GM23338 (cell line): Measurements from ENCODE around the gene FAM118B. TPM values are rescaled to one million over a fixed set of nuclear protein-coding genes. Genes with fewer than 3 reads are reported as not detected.

Experiments
- ATAC-seq: fragments of 200-7000 bp; cut with Tn5 transposase; 3 replicates; pipeline ENCODE4 v1.9.1; 2020
- DNase-seq: peaks from one replicate; pipeline ENCODE4 v3.0.0-alpha.2; 2015; ENCODE audit warnings: low spot score
- H2AFZ ChIP-seq: fragments of 200-600 bp; sonication (generic); 2 replicates; pipeline ENCODE4 v1.8.0; 2016; ENCODE audit warnings: antibody characterized with exemption, mild to moderate bottlenecking, moderate library complexity
- H3F3A ChIP-seq: fragments of 200-600 bp; sonication (generic); replicated peaks from 2 replicates; pipeline ENCODE4 v1.8.0; 2017; ENCODE audit warnings: antibody characterized with exemption, mixed run types, low read depth
- H3K27ac ChIP-seq: fragments of 200-600 bp; sonication (generic); 2 replicates; pipeline ENCODE4 v1.6.1; 2016; ENCODE audit warnings: low read depth
- H3K27me3 ChIP-seq: fragments of 200-600 bp; sonication (generic); 2 replicates; pipeline ENCODE4 v1.8.0; 2016; ENCODE audit warnings: mild to moderate bottlenecking, mixed run types, moderate library complexity; ENCODE audit not compliant: insufficient read depth
- H3K36me3 ChIP-seq: fragments of 200-600 bp; sonication (generic); 2 replicates; pipeline ENCODE4 v1.8.0; 2016; ENCODE audit warnings: mild to moderate bottlenecking; ENCODE audit not compliant: insufficient read depth
- H3K4me1 ChIP-seq: fragments of 200-600 bp; sonication (generic); 2 replicates; pipeline ENCODE4 v1.8.0; 2016; ENCODE audit warnings: mild to moderate bottlenecking, moderate library complexity; ENCODE audit not compliant: insufficient read depth
- H3K4me2 ChIP-seq: fragments of 200-600 bp; sonication (generic); 2 replicates; pipeline ENCODE4 v1.7.1; 2017; ENCODE audit warnings: mixed run types
- H3K4me3 ChIP-seq: fragments of 200-600 bp; sonication (generic); 2 replicates; pipeline ENCODE4 v1.6.1; 2016; ENCODE audit warnings: mixed run types
- H3K79me2 ChIP-seq: fragments of 200-600 bp; sonication (generic); replicated peaks from 2 replicates; pipeline ENCODE4 v1.8.0; 2017; ENCODE audit warnings: mild to moderate bottlenecking; ENCODE audit not compliant: insufficient read depth
- H3K9me2 ChIP-seq: fragments of 200-600 bp; sonication (generic); 2 replicates; pipeline ENCODE4 v1.8.0; 2017; ENCODE audit not compliant: insufficient read depth
- H4K20me1 ChIP-seq: fragments of 200-600 bp; sonication (generic); replicated peaks from 2 replicates; pipeline ENCODE4 v1.8.0; 2017; ENCODE audit warnings: mild to moderate bottlenecking; ENCODE audit not compliant: insufficient read depth
- H3K27ac Mint-ChIP-seq: 2 replicates; pipeline ENCODE4 v1.8.0; 2020; ENCODE audit warnings: inconsistent platforms, mild to moderate bottlenecking, moderate library complexity, mixed read lengths
- H3K27me3 Mint-ChIP-seq: 3 replicates; pipeline ENCODE4 v1.8.0; 2022; ENCODE audit warnings: low read depth, mild to moderate bottlenecking, moderate library complexity, mixed read lengths, inconsistent platforms; ENCODE audit not compliant: insufficient read depth, poor library complexity
- H3K36me3 Mint-ChIP-seq: 3 replicates; pipeline ENCODE4 v1.8.0; 2021; ENCODE audit warnings: low read depth, mild to moderate bottlenecking, inconsistent platforms, moderate library complexity, mixed read lengths
- H3K4me1 Mint-ChIP-seq: 3 replicates; pipeline ENCODE4 v1.8.0; 2020; ENCODE audit warnings: mild to moderate bottlenecking, inconsistent platforms, mixed read lengths
- H3K4me3 Mint-ChIP-seq: 3 replicates; pipeline ENCODE4 v1.8.0; 2021; ENCODE audit warnings: moderate library complexity, mild to moderate bottlenecking, inconsistent platforms, mixed read lengths
- H3K9me3 Mint-ChIP-seq: 3 replicates; pipeline ENCODE4 v1.8.0; 2020; ENCODE audit warnings: moderate library complexity, mild to moderate bottlenecking, inconsistent platforms, mixed read lengths
- CREB1 ChIP-seq: fragments of 250-450 bp; sonication (Bioruptor Pico); IDR thresholded peaks from 2 replicates; pipeline ENCODE4 v1.5.0; 2020; ENCODE audit warnings: low read depth, mild to moderate bottlenecking, moderate library complexity
- EZH2 ChIP-seq: fragments of 200-600 bp; sonication (generic); IDR thresholded peaks from one replicate; pipeline ENCODE4 v1.8.0; 2017; ENCODE audit warnings: antibody characterized with exemption, mild to moderate bottlenecking, low read depth; ENCODE audit not compliant: unreplicated experiment
- JUNB ChIP-seq: IDR thresholded peaks from one replicate; pipeline ENCODE4 v1.6.1; 2016; ENCODE audit warnings: antibody characterized with exemption; ENCODE audit not compliant: unreplicated experiment
- POLR2AphosphoS5 ChIP-seq: IDR thresholded peaks from 2 replicates; pipeline ENCODE4 v1.6.1; 2016; ENCODE audit warnings: antibody characterized with exemption, low read depth
- STAT1 ChIP-seq: IDR thresholded peaks from one replicate; pipeline ENCODE4 v1.6.1; 2016; ENCODE audit warnings: antibody characterized with exemption; ENCODE audit not compliant: unreplicated experiment
- ZNF114 ChIP-seq: fragments of 250-450 bp; sonication (Bioruptor Pico); IDR thresholded peaks from 2 replicates; pipeline ENCODE4 v1.5.0; 2020; ENCODE audit warnings: mild to moderate bottlenecking, moderate library complexity
- ZNF331 ChIP-seq: fragments of 250-450 bp; sonication (Bioruptor Pico); IDR thresholded peaks from 2 replicates; pipeline ENCODE4 v1.5.0; 2020; ENCODE audit warnings: low read depth, mild to moderate bottlenecking, moderate library complexity
- polyA plus RNA-seq: library from polyadenylated mRNA; unstranded; fragments of >200 nt; fragmentation: Nextera tagmentation; extraction: Ambion mirVana; gene quantifications from 2 replicates; pipeline ENCODE4 v1.2.1, GENCODE V29; 2016
- total RNA-seq: library from RNA; depleted of rRNA; stranded (reverse); fragments of >200 nt; shearing (Covaris generic); gene quantifications from 2 replicates; pipeline ENCODE4 v1.2.3, GENCODE V29; 2014
- TF ChIP-seq, protein P1 (sequence below): IDR thresholded peaks from one replicate; pipeline ENCODE4 v1.6.1; 2018; ENCODE audit warnings: antibody characterized with exemption; ENCODE audit not compliant: unreplicated experiment
- TF ChIP-seq, protein P2 (sequence below), 2 experiments: fragments of 200-600 bp in 1 of 2; sonication (generic) in 1 of 2; conservative IDR thresholded peaks; 2 replicates each; pipeline versions ENCODE4 v1.5.1 to v1.6.1; 2016 to 2017; ENCODE audit warnings: antibody characterized with exemption in 2 of 2, low read depth in 2 of 2, mild to moderate bottlenecking in 2 of 2, moderate library complexity in 1 of 2
- TF ChIP-seq, protein P3 (sequence below): IDR thresholded peaks from 2 replicates; pipeline ENCODE4 v1.6.1; 2016; ENCODE audit warnings: antibody characterized with exemption

FAM118B gene
- total and polyA plus RNA-seq, 2 experiments from 2014 or later, result 33.7 to 43.4 TPM

DNA sequence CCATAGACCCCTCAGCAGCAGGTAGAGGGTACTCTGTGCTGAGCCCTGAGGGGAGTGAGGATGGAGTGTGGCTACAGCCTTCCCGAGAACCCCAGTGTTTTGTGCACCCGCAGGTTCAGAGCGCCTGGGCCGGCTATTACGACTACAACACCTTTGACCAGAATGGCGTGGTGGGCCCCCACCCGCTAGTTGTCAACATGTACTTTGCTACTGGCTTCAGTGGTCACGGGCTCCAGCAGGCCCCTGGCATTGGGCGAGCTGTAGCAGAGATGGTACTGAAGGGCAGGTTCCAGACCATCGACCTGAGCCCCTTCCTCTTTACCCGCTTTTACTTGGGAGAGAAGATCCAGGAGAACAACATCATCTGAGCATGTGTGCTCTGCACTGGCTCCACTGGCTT lies 65.7 kb downstream of the FAM118B start (continued):
- TF ChIP-seq, protein P1, sequence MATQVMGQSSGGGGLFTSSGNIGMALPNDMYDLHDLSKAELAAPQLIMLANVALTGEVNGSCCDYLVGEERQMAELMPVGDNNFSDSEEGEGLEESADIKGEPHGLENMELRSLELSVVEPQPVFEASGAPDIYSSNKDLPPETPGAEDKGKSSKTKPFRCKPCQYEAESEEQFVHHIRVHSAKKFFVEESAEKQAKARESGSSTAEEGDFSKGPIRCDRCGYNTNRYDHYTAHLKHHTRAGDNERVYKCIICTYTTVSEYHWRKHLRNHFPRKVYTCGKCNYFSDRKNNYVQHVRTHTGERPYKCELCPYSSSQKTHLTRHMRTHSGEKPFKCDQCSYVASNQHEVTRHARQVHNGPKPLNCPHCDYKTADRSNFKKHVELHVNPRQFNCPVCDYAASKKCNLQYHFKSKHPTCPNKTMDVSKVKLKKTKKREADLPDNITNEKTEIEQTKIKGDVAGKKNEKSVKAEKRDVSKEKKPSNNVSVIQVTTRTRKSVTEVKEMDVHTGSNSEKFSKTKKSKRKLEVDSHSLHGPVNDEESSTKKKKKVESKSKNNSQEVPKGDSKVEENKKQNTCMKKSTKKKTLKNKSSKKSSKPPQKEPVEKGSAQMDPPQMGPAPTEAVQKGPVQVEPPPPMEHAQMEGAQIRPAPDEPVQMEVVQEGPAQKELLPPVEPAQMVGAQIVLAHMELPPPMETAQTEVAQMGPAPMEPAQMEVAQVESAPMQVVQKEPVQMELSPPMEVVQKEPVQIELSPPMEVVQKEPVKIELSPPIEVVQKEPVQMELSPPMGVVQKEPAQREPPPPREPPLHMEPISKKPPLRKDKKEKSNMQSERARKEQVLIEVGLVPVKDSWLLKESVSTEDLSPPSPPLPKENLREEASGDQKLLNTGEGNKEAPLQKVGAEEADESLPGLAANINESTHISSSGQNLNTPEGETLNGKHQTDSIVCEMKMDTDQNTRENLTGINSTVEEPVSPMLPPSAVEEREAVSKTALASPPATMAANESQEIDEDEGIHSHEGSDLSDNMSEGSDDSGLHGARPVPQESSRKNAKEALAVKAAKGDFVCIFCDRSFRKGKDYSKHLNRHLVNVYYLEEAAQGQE, result no peak
- no peak for TF ChIP-seq ZNF114 (CRISPR knock-in tag)
- TF ChIP-seq, protein P2, sequence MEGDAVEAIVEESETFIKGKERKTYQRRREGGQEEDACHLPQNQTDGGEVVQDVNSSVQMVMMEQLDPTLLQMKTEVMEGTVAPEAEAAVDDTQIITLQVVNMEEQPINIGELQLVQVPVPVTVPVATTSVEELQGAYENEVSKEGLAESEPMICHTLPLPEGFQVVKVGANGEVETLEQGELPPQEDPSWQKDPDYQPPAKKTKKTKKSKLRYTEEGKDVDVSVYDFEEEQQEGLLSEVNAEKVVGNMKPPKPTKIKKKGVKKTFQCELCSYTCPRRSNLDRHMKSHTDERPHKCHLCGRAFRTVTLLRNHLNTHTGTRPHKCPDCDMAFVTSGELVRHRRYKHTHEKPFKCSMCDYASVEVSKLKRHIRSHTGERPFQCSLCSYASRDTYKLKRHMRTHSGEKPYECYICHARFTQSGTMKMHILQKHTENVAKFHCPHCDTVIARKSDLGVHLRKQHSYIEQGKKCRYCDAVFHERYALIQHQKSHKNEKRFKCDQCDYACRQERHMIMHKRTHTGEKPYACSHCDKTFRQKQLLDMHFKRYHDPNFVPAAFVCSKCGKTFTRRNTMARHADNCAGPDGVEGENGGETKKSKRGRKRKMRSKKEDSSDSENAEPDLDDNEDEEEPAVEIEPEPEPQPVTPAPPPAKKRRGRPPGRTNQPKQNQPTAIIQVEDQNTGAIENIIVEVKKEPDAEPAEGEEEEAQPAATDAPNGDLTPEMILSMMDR (conservative IDR thresholded peaks at IDR 0.05; ENCODE audit: low read depth in 2 of 2), result no peak
- no peak for TF ChIP-seq EZH2
- TF ChIP-seq CREB1, result no peak
- no peak for TF ChIP-seq ZNF331 (CRISPR knock-in tag)
- no peak for TF ChIP-seq STAT1
- TF ChIP-seq JUNB, result no peak
- TF ChIP-seq POLR2AphosphoS5, result no peak

DNA sequence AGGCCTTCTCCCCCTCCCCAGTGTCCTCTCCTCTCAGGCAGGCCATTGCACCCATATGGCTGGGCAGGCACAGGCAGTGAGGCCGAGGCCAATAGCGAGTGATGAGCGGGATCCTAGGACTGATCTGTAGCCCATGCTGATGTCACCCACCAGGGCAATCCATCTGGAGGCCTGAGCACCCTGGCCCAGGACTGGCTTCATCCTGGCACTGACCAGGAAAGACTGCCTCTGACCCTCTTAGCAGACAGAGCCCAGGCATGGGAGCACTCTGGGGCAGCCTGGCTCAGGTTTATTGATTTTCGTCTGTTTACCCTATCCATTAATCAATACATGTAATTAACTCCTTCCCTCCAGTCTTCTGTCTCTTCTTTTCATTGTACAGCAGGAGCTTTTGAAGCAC lies 66.2 kb downstream of the FAM118B start:
- no peak overlapping the region for H2AFZ ChIP-seq
- H3K79me2 ChIP-seq, result no peaks in the 10 kb centered on the region
- H3K36me3 ChIP-seq, result no peaks in the 10 kb centered on the region; the same call in 1 of the 2 replicates
- Mint-ChIP-seq H3K27me3 (peaks cover 23% of the 10 kb centered on the region), H3K36me3 (peaks cover 54% of the 10 kb centered on the region), H3K9me3 (no peaks in the 10 kb centered on the region; the same call in 2 of the 3 replicates), H3K4me1 (peaks cover 12% of the 10 kb centered on the region), H3K27ac (no peak overlapping the region), H3K4me3 (no peak overlapping the region)
- no peaks in the 10 kb centered on the region for H4K20me1 ChIP-seq
- H3K9me2 ChIP-seq, result no peaks in the 10 kb centered on the region
- no peak overlapping the region for H3K27ac ChIP-seq
- no peak overlapping the region for H3K4me3 ChIP-seq
- TF ChIP-seq, protein P1, result no peak
- TF ChIP-seq STAT1 (no peak), ZNF114 (CRISPR knock-in tag) (no peak), CREB1 (no peak), ZNF331 (CRISPR knock-in tag) (no peak)
- TF ChIP-seq, protein P3, sequence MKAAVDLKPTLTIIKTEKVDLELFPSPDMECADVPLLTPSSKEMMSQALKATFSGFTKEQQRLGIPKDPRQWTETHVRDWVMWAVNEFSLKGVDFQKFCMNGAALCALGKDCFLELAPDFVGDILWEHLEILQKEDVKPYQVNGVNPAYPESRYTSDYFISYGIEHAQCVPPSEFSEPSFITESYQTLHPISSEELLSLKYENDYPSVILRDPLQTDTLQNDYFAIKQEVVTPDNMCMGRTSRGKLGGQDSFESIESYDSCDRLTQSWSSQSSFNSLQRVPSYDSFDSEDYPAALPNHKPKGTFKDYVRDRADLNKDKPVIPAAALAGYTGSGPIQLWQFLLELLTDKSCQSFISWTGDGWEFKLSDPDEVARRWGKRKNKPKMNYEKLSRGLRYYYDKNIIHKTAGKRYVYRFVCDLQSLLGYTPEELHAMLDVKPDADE, result no peak
- TF ChIP-seq, protein P2 (conservative IDR thresholded peaks at IDR 0.05; ENCODE audit: low read depth in 2 of 2), result no peak
- H3K4me1 ChIP-seq, result 0 out of 2 replicates have a peak, but pooled peaks cover 7% of the 10 kb centered on the region
- H3K4me2 ChIP-seq, result no peak overlapping the region
- no peak for ATAC-seq
- H3K27me3 ChIP-seq, result peaks cover 14% of the 10 kb centered on the region; the same call in 1 of the 2 replicates
- H3F3A ChIP-seq, result peaks cover 5% of the 10 kb centered on the region; the same call in 1 of the 2 replicates
- DNase-seq, result no peak
